Hepatic stellate cell (primary cell): ENCODE measurements around the gene NKAIN4.

Source experiments
- DNase-seq: peaks from one replicate; pipeline ENCODE4 v3.0.0; 2011; ENCODE audit warnings: low spot score

Gene NKAIN4

GRCh38 chr20:63287697-63288580 lies 33.7 kb upstream of the NKAIN4 start:
- DNase-seq, result no peak

DNA sequence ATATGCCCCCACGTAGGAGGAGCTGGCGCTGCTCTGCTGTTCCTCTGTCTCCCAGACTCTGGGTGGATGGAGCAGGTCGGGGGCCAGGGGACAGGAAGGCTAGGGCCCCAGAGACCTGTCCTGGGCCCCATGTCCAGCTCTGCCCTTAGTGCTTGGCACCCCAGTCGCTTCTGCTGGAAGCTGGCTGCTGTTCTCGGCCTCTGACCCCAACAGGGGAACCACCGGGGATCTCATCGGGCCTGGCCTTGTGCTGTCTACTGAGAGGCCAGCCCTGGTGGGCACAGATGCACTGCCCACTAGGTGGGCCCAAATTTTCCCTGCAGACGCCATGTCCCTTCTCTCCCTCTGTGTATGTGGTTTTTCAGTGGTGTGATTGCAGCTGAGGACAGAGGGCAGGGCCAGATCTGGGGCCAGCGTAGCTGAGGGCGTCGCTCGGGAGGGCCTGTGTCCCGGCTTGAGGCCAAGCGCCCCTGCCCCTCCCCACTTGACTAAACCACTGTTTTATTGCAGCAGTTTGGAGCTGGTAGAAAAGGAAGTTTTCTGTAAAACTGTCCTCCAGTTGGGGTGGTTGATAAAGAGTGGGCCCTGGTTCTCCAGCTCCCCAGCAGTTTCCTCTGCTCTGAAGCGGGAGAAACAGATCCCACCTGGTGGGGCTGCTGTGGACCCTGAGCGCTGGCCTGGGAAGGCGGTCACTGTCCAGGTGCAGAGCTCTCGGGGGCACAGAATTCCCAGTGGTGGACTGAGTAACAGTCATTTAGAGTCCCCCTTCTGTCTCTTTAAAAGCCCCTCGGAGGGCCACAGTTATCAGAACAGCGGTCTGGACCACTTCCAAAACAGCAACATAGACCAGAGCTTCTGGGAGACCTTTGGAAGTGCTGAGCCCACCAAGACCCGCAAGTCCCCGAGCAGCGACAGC lies 32.8 kb upstream of the NKAIN4 start:
- no peak for DNase-seq

DNA sequence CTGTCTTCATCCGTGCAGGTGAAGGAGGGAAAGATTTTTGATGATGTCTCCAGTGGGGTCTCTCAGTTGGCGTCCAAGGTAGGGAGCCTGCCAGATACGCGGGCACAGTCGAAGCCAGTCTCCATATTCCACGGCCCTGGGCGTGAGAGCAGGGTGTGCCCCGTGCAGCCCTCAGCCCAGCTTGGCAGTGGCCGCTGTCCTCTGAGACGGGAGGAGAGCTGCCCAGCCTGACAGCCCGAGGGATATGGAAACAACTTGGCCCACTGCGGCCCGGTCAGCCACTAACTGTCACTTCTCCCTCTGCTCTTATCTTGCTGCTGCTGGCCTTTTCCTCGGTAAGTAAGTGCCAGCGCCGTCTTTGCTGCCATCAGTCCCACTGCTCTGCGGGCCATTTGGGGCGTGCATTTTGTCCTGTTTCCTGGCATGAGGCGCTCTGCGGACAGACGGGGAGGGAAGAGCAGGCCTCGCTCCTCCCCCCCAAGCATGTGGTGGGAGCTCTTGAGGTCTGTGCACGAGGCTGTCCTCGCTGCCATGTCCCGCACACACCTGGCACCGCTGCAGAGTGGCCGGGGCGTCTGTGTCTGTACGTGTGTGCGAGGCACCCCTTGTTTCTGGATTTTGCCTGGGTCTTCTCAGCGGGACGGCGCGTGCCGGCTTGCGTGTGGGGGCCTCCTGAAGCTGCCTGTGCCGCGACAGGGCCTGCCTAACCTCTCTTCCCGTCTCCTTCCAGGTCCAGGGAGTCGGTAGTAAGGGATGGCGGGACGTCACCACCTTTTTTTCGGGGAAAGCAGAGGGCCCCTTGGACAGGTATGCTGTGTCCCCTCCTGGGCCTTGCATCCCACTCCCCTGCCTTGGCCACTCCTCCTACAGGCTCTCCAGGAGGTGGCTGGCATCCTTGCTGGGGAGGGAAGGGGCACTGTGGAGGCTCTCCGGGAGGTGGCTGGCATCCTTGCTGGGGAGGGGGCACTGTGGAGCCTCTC lies 31.7 kb upstream of the NKAIN4 start:
- DNase-seq, result no peak

DNA sequence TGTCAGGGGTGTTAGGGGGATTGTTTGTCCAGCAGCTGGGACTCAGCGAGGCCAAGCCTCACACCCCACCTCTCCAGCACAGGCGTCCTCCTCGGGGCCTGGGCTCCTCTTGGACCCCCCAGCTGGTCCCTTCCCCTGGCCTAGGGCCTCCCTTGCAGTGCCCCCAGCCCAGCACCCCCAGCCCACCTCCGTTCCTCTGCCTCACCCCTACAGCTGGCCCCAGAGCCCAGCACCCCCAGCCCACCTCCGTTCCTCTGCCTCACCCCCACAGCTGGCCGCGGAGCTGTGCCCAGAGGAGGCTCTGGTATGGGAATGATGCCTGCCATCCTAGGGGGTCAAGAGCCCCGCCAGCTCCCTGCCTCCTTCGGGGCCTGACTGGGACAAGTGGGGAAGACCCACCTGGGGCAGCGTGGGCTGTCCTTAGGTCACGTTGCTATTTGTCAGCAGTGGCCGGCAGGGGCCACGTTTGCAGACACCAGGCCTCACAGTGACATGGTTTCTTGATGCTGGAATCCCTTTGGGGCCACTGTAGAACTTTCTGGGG lies 30.8 kb upstream of the NKAIN4 start:
- no peak for DNase-seq

DNA sequence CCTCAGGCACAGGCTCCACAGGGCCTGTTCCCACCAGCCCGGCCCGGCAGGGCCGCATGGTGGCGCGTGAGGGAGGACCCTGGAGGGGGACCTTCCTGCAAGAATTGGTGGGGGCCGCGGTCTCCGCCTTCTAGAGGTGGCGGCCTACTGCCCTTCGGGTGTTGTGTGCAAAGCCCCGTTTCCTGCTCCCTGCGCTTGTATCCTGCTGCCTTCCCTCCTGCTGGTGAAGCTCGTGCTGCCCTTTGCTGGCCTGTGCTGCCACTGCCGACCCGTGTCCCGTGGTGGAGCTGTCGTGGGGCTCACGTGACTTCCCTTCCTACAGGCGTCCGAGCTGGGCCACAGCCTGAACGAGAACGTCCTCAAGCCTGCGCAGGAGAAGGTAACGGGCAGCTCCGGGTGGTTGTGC lies 30.3 kb upstream of the NKAIN4 start:
- no peak for DNase-seq

GRCh38 chr20:63284083-63284440 lies 29.8 kb upstream of the NKAIN4 start:
- no peak for DNase-seq

GRCh38 chr20:63283397-63284082 lies 29.3 kb upstream of the NKAIN4 start:
- DNase-seq, result no peak

DNA sequence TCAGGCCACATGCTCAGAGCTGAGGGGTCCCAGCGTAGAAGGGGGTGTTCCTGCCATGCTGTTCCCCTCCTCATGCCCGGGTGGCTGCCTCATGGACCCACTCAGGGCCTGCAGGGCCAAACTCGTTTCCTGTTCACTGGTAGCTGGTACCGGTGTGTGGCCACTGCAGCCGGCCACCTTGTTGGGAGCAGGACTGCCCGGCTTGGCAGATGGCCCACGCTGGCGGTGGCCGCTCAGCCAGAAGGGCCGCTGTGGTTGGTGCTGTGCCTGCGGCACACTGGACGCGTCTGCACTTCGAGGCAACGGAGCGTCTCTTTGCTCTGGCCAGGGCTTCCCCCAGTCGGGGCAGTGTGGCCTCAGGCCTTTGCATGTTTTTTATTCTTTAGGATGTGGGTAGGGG lies 28.7 kb upstream of the NKAIN4 start:
- no peak for DNase-seq

- no peak for DNase-seq
Observed at GRCh38 chr20:63281742-63282665, 27.7 kb upstream of the NKAIN4 start.

DNA sequence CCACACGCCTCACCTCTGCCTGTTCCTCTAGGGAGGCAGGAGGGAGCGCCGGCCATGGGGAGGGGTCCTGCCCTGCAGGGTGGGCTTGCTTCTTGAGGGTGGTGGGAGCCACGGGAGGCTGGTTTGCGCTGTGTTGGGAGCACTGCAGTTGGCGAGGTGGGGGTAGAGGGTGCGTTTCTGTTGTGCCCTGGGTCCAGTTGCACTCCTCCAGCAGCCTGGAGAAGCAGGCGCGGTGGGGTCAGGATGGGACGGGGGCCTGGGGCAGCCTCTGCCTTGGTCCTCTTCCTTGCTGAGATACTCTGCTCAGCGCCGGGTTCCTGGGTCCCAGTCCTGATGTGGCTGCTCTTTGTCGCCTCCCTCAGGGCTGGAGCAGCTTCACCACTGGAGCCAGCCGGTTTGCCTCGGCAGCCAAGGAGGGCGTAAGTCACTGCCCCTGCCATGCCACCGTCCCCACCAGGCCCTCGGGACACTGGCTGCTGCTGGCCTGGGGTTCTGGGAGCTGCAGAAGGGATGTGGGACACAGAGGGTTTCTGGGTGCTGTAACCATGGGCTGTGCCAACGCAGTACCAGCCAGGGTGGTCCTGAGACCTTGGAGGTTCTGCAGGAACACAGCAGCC lies 26.8 kb upstream of the NKAIN4 start:
- no peak for DNase-seq

DNA sequence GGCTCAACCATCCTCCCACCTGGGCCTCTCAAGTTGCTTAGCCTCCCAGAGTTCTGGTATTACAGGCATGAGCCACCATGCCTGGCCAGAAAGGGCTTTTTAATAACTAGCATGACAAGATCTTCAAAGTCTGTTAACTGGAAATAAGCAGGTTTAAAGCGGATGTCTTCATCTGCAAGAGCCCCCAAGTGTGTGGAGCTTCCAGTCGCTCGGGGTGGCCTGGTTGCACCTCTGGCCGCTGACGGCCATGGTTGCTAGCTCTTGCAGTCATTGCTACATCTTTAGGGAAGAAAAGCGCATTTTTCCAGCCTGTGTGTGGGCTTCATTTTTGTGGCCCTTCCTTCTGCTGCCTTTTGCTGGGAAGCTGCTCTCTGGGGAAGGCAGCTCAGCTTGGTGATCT lies 26.1 kb upstream of the NKAIN4 start:
- no peak for DNase-seq

GRCh38 chr20:63279931-63280330 lies 25.7 kb upstream of the NKAIN4 start:
- DNase-seq, result no peak

GRCh38 chr20:63278661-63279060 lies 24.4 kb upstream of the NKAIN4 start:
- DNase-seq, result no peak

- DNase-seq, result no peak
Observed at GRCh38 chr20:63277466-63278272, 23.4 kb upstream of the NKAIN4 start.

- no peak for DNase-seq
Observed at GRCh38 chr20:63276956-63277355, 22.7 kb upstream of the NKAIN4 start.

DNA sequence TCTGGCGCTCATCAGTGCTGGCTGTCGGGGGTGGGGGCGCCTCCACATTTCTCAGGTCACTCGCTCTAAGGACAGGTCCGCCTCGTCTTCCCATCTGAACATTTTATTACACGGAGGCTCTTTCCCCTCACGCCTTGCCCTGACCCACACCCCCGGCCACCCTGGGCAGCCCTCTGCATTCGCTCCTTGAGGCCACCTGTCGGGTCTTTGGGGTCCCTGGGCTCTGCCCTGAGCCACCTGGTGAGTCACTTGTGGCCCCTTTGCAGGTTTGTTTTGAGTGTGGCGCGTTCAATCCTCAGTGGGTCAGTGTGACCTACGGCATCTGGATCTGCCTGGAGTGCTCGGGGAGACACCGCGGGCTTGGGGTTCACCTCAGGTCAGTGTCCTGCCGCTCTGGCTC lies 21.6 kb upstream of the NKAIN4 start:
- no peak for DNase-seq

DNA sequence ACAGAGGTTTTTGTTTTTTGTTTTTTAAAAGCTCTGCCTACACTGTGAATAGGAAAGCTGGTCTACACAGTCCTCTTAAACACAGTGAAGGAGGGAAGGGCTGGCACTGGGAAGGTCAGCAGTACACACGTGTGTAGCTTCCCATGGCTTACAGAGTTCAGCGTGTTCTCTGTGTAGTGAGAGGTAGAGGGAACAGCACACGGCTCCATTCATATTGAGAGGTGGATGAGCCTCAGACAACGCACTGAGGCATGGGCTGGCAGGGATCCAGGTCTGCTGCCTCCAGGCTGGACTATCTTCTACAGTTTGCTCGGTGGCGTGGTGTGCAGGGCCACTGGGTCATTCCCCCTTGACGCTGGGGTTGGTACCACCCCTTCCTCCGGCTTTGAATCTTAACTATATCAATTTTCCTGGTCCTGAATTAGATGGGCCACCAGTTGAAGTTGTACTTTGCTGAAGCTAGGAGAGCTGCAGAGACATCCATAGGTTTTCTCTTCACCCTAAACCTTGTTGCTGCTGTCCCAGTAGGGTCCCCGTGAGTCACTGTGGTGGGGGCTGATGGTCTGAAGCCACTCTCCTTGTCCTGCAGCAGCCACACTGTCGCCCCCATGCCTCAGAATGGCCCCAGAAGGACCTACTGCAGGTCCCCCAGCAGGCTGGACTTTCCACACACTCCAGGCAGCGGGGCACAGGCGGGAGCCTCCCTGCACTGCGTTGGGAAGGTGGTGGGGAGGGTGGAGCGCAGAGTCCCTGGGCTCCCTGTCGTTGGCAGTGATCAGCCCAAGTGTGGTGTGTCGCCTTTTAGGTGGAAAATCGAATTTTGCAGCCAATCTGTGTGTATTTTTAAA lies 20.3 kb upstream of the NKAIN4 start:
- no peak for DNase-seq
